ENCODE results near the gene KANK2.
A peak's percentile ranks its signal among the peaks of the same experiment; 100 is the strongest.
"Not testable (repeated sequence)": the region's sequence is repeated elsewhere in the genome, so short reads cannot be mapped to it uniquely, and the experiment has no call there.

KANK2 gene

DNA sequence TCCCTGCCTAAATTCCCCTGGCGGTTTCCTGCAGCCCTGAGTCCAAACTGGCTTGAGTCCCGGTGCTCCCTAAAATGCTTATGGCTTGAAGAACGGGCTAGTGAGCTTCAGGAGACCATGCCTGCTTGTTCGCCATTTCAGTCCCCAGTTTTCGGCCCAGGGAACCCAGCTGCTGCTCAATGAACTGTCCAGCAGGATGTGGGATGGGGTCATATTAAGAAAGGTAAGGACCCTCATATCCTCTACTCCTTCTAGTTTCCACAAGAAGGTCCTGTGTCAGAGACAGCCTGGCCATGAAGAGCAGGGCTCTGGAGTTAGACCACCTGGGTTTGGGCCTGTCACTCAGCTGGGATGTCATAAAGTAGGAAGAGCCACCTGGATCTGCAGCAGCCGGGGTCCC is 24.8 kb downstream of the KANK2 start:
- DNase-seq (ENCODE audit: low read depth) = no peak

DNA sequence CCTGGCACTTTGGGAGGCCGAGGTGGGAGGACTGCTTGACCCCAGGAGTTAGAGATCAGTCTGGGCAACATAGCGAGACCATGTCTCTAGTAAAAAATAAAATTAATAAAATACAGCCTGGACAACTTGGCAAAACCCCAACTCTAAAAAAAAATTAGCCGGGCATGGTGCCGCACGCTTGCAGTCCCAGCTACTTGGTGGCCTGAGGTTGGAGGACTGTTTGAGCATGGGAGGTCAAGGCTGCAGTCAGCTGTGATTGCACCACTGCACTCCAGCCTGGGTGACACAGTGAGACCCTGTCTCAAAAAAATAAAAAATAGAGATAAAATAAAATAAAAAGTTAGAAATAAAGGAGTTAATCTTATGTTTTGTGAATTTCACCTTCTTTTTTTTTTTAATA is 26.2 kb downstream of the KANK2 start:
- no peak for DNase-seq (ENCODE audit: low read depth)

DNA sequence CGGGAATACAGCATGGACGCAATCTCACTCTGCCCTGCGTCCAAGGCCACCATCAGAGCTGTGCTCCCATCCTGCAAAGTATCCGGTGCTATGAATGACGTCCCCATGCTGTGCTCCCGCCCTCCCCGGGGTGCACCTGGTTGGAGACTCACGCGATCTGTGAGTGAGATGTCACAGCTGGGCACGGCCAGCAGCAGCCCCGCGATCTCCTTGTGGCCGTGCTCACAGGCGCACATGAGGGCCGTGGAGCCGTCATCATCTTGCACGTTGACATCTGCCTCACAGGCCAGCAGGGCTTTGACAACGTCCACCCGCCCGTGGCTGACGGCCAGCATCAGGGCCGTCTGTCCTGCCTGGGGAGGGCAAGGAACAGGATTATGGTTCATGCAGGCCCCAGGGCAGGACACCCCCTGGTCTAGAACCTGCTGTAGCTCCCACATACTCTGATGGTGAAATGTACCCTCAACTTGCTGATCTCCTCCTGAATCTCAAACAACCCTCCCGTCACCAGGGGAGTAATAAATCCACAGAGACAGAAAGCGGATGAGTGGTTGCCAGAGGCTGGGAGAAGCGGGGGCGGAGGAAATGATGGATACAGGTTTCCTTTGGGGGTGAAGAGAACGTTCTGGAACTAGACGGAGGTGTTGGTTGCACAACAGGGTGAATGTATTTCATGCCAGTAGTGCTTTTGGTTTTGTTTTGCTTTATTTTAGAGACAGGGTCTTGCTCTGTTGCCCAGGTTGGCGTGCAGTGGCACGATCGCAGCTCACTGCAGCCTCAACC is 27.3 kb downstream of the KANK2 start:
- peak; percentile 96 for DNase-seq (ENCODE audit: low read depth)

DNA sequence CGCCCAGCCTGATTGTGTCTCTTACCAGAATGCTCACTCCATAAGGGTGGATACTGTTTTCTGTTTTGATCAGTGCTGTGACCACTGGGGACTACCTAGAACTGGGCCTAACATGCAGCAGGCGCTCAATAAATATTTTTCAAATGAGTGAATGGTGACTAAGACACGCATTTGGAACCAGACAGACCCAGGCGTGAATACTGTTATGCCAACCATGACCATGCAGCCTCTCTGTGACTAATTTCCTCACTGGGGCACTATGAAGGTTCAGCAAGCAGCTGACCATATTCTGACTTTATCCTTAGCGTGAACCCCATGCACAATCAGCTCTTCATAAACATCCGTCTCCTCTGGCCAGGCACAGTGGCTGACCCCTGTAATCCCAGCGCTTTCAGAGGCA is 28.8 kb downstream of the KANK2 start:
- peak; percentile 94 for DNase-seq (ENCODE audit: low read depth)

DNA sequence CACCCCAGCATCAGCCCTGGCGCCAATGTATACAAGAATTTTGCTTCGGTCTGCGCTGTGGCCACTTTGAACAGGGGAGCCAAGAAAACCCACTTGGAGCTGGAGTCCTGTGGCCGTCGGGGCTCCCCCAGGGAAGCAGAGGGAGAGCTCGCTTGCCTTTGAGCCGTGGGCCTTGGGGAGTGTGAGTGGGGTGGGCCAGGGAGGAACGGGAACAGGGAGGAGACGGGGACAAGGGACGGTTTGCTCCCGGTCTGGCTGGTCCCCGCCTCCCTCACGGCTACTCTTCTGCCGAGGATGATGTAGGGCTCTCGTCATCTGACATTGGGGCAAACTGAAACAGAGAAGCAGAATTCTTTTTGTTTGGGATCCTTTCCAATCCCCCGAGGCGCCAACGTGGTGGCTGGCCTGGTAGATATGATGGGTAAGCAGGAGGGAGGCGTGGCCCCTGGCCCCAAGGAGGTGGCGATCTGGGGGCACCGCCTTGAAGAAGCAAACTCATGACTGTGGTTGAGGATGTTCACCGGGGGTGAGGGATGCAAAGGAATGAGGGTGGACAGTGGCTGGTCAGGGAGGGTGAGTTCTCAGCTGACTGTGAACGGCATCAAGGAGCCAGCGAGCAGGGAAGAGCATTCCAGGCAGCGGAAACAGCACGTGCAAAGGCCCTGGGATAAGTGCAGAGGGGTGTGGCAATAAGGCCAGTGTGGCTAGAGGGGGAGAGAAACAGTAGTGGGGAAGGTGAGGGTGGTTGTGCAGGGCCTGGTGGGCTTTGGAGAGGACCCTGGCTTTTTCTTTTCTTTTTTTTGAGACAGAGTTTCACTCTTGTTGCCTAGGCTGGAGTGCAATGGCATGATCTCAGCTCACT is 30.8 kb downstream of the KANK2 start:
- no peak for DNase-seq (ENCODE audit: low read depth)

DNA sequence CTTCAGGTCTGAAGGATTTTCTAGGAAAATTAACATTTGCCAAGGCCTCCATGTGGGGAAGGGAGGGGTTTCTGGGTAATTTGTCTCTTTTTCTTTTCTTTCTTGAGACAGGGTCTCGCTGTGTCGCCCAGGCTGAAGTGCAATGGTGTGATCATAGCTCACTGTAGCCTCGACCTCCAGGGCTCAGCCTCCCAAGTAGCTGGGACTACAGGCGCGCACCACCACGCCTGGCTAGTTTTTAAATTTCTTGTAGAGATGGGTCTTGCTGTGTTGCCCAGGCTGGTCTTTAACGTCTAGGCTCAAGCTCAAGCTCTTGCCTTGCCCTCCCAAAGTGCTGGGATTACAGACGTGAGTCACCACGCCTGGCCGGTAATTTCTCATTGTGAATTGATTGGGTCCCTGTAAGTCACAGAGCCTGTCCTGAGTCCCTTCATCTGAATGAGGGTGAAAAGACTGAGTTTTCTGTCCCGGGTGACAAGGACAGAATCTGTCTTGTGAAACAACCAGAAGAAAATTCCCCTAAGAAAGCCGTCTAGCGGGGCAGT is 31.8 kb downstream of the KANK2 start:
- no peak for DNase-seq (ENCODE audit: low read depth)

DNA sequence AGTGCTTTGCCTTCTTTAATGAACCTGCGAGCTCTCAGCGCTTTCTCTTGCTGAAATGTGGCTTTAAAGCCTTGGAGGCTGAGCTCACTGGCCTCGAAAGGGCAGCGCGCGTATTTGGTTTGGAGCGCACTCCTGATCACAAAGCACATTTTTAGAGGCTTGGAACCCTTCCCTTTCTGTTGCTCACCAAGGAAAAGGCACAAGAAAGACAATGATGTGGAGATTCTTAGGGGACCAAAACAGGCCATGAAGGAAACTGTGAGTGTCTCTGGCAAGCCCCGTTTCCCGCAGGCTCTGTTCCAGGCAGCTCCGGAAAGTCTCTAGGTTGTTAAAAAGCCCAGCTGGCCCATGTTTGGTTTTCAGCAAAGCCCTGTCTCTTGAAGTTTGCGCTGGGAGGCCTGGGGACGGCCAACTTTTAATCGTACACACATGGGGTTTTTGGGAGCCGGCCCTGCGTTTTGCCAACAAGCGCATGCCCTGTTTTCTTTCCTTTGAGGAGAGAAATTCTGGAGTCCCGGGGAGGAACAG is 32.4 kb downstream of the KANK2 start:
- no peak for DNase-seq (ENCODE audit: low read depth)

DNA sequence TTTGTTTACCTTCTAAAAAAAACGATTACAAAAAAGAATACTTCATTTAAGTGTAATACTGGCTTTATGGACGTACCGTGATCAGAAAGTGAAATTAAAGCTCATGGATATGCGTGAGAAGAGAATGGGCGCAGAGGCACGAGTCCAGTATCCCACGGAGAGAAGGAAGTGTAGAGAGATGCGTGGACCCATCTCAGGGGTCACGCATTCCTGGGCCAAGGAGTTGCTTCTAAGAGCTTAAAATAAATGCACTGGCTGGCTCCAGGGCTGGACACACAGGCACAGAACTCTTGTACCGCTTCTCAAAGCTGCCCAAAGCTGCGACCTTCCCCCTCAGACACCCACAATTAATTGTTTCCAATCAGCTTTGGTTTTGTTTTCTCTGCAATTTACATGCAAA is 33.0 kb downstream of the KANK2 start:
- DNase-seq (ENCODE audit: low read depth) = no peak

DNA sequence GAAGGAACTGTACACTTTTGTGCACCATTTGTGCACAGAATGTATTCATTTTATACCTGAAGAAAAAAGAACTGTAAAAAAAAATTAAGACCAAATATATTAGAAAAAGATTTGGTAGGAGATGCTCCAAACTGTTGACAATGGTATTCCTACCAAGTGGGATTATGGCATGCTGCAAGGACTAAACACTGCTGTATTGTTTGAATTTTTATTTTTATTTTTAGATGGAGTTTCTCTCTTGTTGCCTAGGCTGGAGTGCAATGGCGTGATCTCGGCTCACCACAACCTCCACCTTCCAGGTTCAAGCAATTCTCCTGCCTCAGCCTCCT is 36.9 kb downstream of the KANK2 start:
- not testable (repeated sequence) for DNase-seq (ENCODE audit: low read depth)

DNA sequence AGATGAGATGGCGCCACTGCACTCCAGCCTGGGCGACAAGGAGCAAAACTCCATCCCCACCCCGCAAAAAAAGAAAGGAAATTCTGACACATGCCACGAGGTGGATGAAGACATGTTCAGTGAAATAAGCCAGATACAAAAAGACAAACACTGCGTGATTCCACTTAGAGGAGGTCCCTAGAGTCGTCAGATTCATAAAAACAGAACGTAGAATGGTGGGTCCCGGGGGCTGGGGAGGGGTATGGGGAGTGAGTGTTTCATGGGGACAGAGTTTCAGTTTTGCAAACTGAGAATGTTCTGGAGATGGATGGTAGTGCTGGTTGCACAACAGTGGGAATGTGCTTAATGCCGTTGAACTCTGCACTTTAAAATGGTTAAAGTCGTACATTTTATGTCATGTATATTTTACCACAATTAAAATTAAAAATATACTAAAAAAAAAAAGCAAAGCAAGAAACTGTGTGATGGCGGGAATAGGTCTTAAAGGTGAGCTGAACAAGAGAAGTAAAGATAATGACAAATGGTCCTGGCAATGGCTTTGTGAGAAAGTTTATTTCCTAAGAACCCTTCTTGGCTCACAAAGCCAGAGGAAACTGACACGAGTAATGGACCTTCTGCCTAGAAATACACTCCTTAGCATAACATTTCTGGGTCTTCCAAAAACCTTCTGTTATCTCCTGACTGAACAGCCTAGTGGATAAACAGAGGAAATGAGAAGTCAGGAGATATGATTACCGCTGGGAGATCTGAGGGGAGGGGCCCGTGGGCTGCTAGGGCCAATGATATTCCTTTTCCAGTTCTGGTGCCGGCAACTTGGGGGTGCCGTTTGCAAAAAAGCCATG is 37.5 kb downstream of the KANK2 start:
- peak; percentile 81 for DNase-seq (ENCODE audit: low read depth)

DNA sequence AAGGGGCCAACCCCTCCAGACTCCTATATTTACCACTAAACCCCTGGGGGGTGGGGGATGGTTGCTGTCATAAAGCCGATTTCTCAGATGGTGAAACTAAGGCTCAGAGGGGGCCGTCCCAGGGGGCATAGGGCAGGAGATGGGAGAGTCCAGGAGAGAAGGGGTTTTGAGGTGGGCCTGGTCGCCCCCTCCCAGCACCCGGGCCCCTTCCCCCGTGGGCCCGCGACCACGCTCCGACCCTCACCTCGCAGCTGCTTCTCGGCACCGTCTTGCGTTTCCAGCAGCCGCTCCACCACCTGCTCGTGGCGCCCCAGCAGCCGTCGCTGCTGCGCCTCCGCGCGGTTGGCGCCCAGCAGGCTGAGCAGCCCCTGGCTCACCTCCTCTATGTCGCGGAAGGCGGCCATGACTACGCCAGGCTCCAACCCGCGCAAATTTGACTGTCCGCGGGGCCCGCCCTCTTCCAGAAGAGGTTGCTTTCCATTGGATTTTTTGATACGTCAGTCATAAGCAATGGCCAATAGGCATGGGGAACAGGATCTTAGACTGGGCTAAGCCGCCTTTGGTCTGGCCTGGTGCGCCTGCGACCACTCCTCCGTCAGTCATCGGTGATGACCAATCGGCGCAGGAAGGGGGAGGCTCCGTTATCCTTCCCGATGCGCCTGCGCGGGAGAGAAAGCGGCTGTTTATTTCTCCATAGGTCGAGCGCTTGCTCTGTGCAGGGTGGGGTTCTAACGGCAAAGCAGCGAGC is 41.8 kb downstream of the KANK2 start, which contains the start of gene SPC24:
Gene SPC24, minus strand, starts transcription at position 410 of the 748 bp plus-strand sequence. Its CDS starts 6 bp downstream, at position 404.
- DNase-seq (ENCODE audit: low read depth) = peak; percentile 98

DNA sequence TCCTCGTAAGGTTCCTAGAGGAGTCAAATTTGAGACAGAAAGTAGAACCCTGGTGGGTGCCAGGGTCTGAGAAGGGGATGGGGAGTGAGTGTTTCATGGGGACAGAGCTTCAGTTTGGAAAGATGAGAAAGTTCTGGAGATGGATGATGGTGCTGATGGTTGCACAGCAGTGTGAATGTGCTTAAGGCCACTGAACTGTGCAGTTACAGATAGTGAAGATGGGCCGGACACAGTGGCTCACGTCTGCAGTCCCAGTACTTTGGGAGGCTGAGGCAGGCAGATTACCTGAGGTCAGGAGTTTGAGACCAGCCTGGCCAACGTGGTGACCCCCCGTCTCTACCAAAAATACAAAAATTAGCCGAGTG is 42.7 kb downstream of the KANK2 start:
- DNase-seq (ENCODE audit: low read depth) = no peak

DNA sequence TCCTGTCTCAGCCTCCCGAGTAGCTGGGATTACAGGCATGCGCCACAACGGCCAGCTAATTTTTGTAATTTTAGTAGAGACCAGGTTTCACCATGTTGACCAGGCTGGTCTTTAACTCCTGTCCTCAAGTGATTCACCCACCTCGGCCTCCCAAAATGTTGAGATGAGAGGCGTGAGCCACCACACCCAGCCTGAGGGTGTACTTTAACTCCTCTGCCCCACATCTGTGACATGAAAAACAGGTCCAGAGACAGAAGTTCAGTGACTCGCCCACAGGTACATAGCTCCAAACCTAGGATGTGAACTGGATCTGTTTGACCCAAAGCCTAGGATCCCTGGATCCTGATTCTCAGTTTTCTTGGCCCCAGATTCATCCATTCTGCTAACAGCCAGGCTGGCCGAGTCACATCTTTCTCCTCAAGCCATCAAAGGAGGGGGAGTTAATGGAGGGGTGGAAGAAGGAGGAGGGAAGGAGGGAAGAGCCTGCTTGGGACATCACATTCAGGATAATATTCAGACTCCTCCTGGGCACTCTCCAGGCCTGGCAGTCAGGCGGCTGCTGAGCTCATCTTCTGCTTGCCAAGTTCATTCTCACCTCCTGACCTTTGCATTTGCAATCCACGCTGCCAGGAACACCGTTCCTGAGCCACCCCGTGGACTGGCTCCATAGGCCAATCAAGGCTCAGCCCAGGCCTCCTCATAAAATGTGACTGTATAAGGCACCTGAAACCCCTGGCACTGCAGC is 44.9 kb downstream of the KANK2 start:
- peak; percentile 93 for DNase-seq (ENCODE audit: low read depth)

DNA sequence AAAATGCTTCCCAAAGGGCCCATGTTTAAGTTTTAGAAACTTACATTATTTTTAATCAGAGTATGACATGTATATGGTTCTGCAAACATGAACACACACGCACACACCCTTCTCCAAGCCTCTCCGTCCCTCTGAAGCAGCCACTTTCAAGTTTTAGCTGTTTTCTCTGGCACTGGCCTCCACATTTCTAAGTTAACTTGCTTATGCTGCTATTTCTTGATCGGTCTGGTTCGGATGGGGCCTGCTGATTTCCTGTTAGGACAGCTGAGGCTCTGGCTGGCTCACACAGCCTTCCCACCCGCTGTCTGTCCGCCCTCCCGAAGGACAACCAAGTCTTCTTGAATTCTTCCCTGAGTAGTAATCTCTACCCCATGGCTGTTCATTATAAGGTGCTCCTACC is 46.2 kb downstream of the KANK2 start:
- DNase-seq (ENCODE audit: low read depth) = no peak

DNA sequence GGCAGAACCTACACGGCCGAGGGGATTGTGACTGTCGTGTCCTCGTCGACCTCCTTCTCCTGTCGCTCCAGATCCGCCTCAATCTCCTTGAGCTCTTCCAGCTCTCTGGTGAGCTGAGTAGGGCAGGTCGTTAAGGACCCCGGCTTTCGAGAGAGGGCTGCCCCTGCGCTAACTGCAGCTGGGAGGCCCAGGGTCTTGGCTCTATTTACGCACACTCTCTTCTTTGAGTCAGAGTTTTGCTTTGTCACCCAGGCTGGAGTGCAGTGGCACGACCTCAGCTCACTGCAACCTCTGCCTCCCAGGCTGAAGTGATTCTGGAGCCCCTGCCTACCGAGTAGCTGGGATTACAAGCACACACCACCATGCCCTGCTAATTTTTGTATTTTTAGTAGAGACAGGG is 49.3 kb downstream of the KANK2 start:
- no peak for DNase-seq (ENCODE audit: low read depth)

DNA sequence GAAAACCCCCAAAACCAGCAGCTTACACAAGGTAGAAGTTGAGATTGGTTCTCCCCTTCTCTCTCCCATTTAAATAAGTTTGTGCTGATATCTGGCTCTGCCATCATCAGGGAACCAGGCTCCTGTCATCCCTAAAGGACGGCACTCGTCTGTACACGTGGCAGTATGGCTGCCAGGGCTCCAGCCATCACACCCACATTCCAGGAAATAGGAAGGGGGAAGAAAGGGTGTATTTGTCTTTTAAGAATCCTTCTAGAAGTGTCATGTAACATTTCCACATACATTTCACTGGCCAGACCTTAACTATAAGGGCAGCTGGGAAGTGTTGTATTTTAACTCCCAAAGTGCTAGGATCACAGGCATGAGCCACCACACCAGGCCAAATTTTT is 51.8 kb downstream of the KANK2 start:
- no peak for DNase-seq (ENCODE audit: low read depth)

DNA sequence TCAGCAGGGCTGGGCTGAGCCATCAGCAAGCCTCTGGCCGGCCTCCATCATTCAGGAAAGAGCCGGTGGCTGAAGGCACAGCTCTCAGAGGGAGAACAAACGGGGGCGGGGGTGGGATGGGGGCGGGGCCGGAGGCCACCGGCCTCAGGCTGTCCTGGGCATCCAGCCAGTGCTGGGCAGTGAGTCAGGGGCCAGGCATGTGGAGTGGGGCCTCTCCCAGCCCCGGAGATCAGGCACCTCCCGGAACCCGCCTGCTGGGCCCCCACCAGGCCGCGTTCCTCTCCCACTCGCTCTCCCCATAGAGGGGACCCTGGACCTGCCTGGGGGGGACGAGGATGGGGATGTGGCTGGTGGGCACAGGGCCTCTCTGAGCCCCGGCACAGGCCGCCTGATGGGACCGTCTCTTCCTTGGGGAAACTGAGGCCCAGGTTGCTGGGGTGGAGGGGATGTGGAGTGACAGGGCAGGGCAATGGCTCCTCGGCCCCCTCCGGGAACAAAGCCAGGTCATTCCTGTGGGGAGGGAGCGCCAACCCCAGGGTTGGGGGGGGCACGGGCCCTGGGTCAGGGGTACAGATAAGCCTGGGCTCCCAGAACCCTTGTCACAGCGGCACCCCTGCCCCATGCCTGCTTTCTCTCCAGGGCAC is 54.7 kb downstream of the KANK2 start:
- peak; percentile 94 for DNase-seq (ENCODE audit: low read depth)

DNA sequence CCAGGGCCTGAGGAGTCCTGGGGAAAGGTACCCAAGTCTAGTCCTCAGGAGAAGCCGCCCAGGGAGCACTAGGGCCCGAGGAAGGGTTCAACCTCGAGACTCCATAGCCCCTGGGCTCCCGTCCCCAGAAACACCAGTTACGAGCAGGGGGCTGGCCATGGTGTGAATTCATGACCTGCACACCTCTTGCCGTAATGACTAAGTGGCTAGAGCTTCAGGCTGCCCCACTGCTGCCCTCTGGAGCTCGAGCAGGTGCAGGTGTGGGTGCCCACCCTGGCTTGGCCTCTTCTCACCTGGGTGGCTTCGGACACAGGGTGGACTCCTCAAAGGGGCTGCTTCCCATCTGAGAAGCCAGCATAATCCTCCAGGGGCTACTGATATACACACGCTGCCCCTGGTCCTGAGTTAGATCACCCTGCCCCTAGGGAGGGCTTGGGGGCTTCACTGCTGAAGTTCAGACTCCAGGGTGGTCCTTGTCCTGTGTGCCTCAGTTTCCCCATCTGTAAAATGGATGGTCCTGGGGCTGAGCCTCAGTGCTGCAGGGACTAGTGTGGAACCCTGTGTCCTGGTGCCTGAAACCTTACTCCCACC is 55.3 kb downstream of the KANK2 start:
- DNase-seq (ENCODE audit: low read depth) = no peak

DNA sequence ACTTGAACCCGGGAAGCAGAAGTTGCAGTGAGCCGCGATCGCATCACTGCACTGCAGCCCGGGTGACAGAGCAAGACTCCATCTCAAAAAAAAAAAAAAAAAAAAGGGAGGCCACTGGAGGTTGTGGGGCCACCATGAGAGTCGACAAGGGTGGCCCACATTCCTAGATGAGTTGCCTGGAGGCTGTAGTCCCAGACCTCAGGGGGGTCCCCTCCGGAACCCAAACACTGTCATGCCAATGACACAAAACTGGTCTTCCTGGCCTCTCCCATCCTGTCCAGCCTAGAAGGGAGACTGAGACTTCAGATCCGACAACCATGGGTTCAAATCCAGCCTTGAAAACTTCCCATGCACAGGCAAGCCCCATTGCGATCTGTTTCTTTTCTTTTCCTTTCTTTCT is 56.4 kb downstream of the KANK2 start:
- DNase-seq (ENCODE audit: low read depth) = no peak
